ENCODE data around the gene GDF3.

DNA sequence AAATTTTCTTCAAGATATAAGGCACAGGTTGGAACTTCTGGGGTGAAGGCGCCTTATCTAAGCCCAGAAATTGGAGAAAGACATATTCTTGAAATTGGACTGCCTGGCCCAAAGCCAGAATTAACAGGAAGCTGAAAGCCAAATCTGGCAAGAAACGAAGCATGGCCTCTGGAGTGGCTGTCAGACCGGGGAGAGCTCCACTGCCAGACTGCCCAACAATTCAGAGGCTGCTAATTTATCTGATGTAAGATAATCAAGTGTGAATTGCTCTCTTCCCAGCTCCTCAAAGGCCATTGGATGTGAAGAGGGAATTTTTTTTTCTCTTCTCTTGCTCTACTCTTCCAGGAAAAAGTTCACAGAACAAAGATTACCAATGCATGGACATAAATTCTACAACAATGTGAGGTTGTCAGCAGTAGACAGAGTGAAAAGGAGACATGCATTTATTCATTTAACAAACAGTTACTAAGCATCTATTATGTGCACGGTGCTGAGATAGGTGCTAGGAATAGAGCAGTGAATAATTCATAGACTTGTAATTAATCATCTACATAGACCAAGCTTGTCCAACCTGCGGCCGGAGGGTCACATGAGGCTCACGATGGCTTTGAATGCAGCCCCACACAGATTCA lies at the start of gene GDF3:
- TF ChIP-seq, protein P1, sequence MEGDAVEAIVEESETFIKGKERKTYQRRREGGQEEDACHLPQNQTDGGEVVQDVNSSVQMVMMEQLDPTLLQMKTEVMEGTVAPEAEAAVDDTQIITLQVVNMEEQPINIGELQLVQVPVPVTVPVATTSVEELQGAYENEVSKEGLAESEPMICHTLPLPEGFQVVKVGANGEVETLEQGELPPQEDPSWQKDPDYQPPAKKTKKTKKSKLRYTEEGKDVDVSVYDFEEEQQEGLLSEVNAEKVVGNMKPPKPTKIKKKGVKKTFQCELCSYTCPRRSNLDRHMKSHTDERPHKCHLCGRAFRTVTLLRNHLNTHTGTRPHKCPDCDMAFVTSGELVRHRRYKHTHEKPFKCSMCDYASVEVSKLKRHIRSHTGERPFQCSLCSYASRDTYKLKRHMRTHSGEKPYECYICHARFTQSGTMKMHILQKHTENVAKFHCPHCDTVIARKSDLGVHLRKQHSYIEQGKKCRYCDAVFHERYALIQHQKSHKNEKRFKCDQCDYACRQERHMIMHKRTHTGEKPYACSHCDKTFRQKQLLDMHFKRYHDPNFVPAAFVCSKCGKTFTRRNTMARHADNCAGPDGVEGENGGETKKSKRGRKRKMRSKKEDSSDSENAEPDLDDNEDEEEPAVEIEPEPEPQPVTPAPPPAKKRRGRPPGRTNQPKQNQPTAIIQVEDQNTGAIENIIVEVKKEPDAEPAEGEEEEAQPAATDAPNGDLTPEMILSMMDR (IDR thresholded peaks at IDR 0.05) = no peak
- no peak for TF ChIP-seq ZFX (IDR thresholded peaks at IDR 0.05; ENCODE audit: borderline replicate concordance)

Measured in 22Rv1 (cell line).